BJ (cell line): ENCODE results near the gene DOCK8. TPM values are rescaled to one million over a fixed set of nuclear protein-coding genes. Genes with fewer than 3 reads are reported as not detected.

Experiments
- CTCF ChIA-PET: fragments of 350-600 bp; formaldehyde crosslinking; extraction: SDS; loops from one replicate; lab custom pipeline; 2021; ENCODE audit warnings: antibody characterized with exemption, inconsistent platforms; lab: Yijun Ruan, JAX
- POLR2A ChIA-PET: fragments of 300-600 bp; sonication (Branson Sonifier 250); formaldehyde crosslinking; extraction: SDS; loops from one replicate; lab custom pipeline; 2021; ENCODE audit warnings: antibody characterized with exemption; lab: Charles Lee
- DNase-seq: peaks from one replicate; pipeline ENCODE4 v3.0.0-alpha.2; 2011; ENCODE audit warnings: low read depth
- H3K27me3 ChIP-seq: 2 replicates; pipeline ENCODE4 v1.6.0; 2011; ENCODE audit warnings: low read length; ENCODE audit not compliant: control insufficient read depth, insufficient read depth
- H3K36me3 ChIP-seq: 2 replicates; pipeline ENCODE4 v1.5.1; 2011; ENCODE audit warnings: low read length; ENCODE audit not compliant: control insufficient read depth, insufficient read depth
- H3K4me3 ChIP-seq: 2 replicates; pipeline ENCODE4 v1.5.1; 2011; ENCODE audit warnings: low read depth, mild to moderate bottlenecking, control low read depth, low read length
- polyA plus RNA-seq: library from polyadenylated mRNA; depleted of rRNA; stranded (reverse); fragments of >200 nt; gene quantifications from 2 replicates; pipeline ENCODE4 v1.2.3, GENCODE V29; 2011
- TF ChIP-seq, protein P1 (sequence below): IDR thresholded peaks from 2 replicates; pipeline ENCODE4 v1.5.1; 2011; ENCODE audit warnings: low read depth, mild to moderate bottlenecking, control low read depth, inconsistent platforms, low read length, moderate library complexity; ENCODE audit not compliant: insufficient read depth

The DOCK8 gene
- polyA plus RNA-seq, 1 experiment: 0.07 TPM

DNA sequence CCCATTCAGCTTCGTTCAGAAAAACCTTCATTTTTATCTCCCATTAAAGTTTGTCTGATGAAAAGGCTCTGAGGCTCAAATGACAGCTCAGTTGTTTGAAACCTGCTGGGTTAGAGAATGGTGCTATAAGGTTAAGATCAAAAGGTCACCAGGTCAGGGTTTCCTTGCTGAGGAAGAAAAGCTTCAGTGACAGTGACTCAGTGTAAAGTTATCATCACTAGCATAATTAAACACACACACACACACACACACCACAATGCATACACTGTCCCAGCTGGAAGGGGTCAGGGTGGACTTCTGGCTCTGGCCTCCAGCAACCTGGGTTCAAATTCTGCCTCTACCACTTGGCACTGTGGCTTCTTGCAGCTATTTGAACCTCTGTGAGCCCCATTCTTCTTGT lies 281.1 kb downstream of the DOCK8 start:
- ChIA-PET POLR2A (no interaction called here), CTCF (no interaction called here)
- no peaks in the 10 kb centered on the region for H3K36me3 ChIP-seq
- no peak for DNase-seq
- H3K4me3 ChIP-seq: no peak overlapping the region
- H3K27me3 ChIP-seq: no peaks in the 10 kb centered on the region
- TF ChIP-seq, protein P1, sequence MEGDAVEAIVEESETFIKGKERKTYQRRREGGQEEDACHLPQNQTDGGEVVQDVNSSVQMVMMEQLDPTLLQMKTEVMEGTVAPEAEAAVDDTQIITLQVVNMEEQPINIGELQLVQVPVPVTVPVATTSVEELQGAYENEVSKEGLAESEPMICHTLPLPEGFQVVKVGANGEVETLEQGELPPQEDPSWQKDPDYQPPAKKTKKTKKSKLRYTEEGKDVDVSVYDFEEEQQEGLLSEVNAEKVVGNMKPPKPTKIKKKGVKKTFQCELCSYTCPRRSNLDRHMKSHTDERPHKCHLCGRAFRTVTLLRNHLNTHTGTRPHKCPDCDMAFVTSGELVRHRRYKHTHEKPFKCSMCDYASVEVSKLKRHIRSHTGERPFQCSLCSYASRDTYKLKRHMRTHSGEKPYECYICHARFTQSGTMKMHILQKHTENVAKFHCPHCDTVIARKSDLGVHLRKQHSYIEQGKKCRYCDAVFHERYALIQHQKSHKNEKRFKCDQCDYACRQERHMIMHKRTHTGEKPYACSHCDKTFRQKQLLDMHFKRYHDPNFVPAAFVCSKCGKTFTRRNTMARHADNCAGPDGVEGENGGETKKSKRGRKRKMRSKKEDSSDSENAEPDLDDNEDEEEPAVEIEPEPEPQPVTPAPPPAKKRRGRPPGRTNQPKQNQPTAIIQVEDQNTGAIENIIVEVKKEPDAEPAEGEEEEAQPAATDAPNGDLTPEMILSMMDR: no peak

- DNase-seq: no peak
- TF ChIP-seq, protein P1: no peak
- ChIA-PET CTCF (interaction anchor here (0.5 to 1.6 kb wide), 3 partner anchors 8 to 170 kb away, joined by 3 to 5 read pairs (median 3); no protein-coding TSS in a partner anchor), POLR2A (no interaction called here)
- H3K36me3 ChIP-seq: no peaks in the 10 kb centered on the region
- peaks cover 12% of the 10 kb centered on the region for H3K27me3 ChIP-seq
- no peak overlapping the region for H3K4me3 ChIP-seq
These were observed 288.7 kb downstream of the DOCK8 start for GRCh38 chr9:503326-503725.

- Histone ChIP-seq H3K27me3 (peaks cover 12% of the 10 kb centered on the region), H3K36me3 (no peaks in the 10 kb centered on the region), H3K4me3 (peak within 1 kb of the TSS; percentile 46)
- no peak for DNase-seq
- POLR2A ChIA-PET: interaction anchor here (0.6 kb wide), 1 partner anchor 12 kb away, joined by 3 read pairs; no protein-coding TSS in a partner anchor
- CTCF ChIA-PET: interaction anchor here (0.5 to 1.6 kb wide), 6 partner anchors 9 to 169 kb away, joined by 3 to 5 read pairs (median 3); no protein-coding TSS in a partner anchor
- TF ChIP-seq, protein P1: no peak
These were observed 289.5 kb downstream of the DOCK8 start, which contains the start of gene KANK1 for GRCh38 chr9:503881-504852. KANK1 (plus strand) TSS chr9:504695.

- POLR2A ChIA-PET: interaction anchor here (0.6 kb wide), 1 partner anchor 11 kb away, joined by 3 read pairs; no protein-coding TSS in a partner anchor
- CTCF ChIA-PET: interaction anchor here (0.7 to 1.6 kb wide), 4 partner anchors 12 to 111 kb away, joined by 3 to 4 read pairs (median 3); no protein-coding TSS in a partner anchor
- TF ChIP-seq, protein P1: no peak
These were observed 290.5 kb downstream of the DOCK8 start for GRCh38 chr9:504921-505740.

More at GRCh38 chr9:504921-505740, 290.5 kb downstream of the DOCK8 start:
- DNase-seq: no peak
- H3K36me3 ChIP-seq: no peaks in the 10 kb centered on the region
- H3K27me3 ChIP-seq: peaks cover 12% of the 10 kb centered on the region
- H3K4me3 ChIP-seq: peak overlapping the region; percentile 46
